NB4 (cell line): ENCODE results near the gene KAZN.

Experiments
- CTCF ChIP-seq: IDR thresholded peaks from one replicate; pipeline ENCODE4 v1.5.1; 2012; ENCODE audit warnings: low read depth, low read length
- POLR2A ChIP-seq: IDR thresholded peaks from 2 replicates; pipeline ENCODE4 v1.6.1; 2011; ENCODE audit warnings: mild to moderate bottlenecking; ENCODE audit not compliant: insufficient read length; ENCODE audit errors: extremely low read depth

GRCh38 chr1:15053153-15053552, 454.7 kb downstream of the KAZN start:
- no peak for TF ChIP-seq POLR2A
- no peak for TF ChIP-seq CTCF
